Left ventricle myocardium inferior (tissue), 1 donor: ENCODE results near the gene TEKT5. TPM values are rescaled to one million over a fixed set of nuclear protein-coding genes. Genes with fewer than 3 reads are reported as not detected.
A peak's percentile ranks its signal among the peaks of the same experiment; 100 is the strongest.

Source experiments
- DNase-seq: peaks from one replicate; pipeline ENCODE4 v3.0.0-alpha.2; 2020
- H3K27ac ChIP-seq: fragments of 200-600 bp; replicated peaks from 2 replicates; pipeline ENCODE4 v1.8.0; 2021
- H3K27me3 ChIP-seq: fragments of 200-600 bp; 2 replicates; pipeline ENCODE4 v1.8.0; 2021; ENCODE audit warnings: low read depth
- H3K36me3 ChIP-seq: fragments of 200-600 bp; 2 replicates; pipeline ENCODE4 v1.8.0; 2021
- H3K4me1 ChIP-seq: fragments of 200-600 bp; 2 replicates; pipeline ENCODE4 v1.8.0; 2021
- H3K4me3 ChIP-seq: fragments of 200-600 bp; 2 replicates; pipeline ENCODE4 v1.8.0; 2021; ENCODE audit warnings: mild to moderate bottlenecking, moderate library complexity
- H3K9me3 ChIP-seq: fragments of 200-600 bp; replicated peaks from 2 replicates; pipeline ENCODE4 v1.8.0; 2021
- CTCF ChIP-seq: fragments of 200-600 bp; IDR thresholded peaks from 2 replicates; pipeline ENCODE4 v1.8.0; 2021; ENCODE audit warnings: antibody characterized with exemption, mild to moderate bottlenecking, borderline replicate concordance
- intact Hi-C: fragments of 100-400 bp; cut with micrococcal nuclease; formaldehyde crosslinking; loops from one replicate; pipeline ENCODE4 v1.11.0; 2022
- total RNA-seq: library from RNA; stranded (reverse); fragmentation: NEBNext Ultra II Directional; extraction: Animal tissue kit (Norgen Biotek cat#: 25700); gene quantifications from one replicate; pipeline ENCODE4 v1.2.1, GENCODE V29; 2021
- donor health status: DM: no; HTN: yes; CAD: no; lungs with severe emphysema.

The TEKT5 gene
- total RNA-seq, 1 donor from 2014 or later = not detected

DNA sequence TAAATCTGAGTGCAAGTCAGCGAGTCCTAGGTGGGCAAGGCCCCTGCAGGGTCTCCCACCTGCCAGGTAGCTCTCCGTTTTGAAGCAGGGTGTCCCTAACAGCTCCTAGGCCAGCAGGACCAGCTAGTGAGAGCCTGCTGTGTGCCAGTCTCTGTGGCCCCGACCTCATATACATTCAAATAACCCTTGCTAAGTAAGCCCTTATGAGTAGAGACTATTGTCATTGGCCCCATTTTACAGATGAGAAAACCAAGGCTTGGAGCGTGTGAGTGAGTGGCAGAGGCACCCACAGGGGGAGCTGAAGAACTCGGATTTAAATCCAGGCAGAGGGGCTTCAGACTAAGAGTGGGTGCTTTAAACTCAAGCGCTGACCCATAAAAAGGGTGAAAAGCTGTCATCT, 74.6 kb downstream of the TEKT5 start:
- peak overlapping the region; percentile 68 for H3K27ac ChIP-seq
- no peak overlapping the region for H3K4me3 ChIP-seq
- no peak for TF ChIP-seq CTCF
- H3K36me3 ChIP-seq = no peaks in the 10 kb centered on the region
- intact Hi-C loops = no loop called here
- no peaks in the 10 kb centered on the region for H3K27me3 ChIP-seq
- no peak for DNase-seq
- peaks cover 43% of the 10 kb centered on the region for H3K4me1 ChIP-seq
- H3K9me3 ChIP-seq = no peaks in the 10 kb centered on the region

DNA sequence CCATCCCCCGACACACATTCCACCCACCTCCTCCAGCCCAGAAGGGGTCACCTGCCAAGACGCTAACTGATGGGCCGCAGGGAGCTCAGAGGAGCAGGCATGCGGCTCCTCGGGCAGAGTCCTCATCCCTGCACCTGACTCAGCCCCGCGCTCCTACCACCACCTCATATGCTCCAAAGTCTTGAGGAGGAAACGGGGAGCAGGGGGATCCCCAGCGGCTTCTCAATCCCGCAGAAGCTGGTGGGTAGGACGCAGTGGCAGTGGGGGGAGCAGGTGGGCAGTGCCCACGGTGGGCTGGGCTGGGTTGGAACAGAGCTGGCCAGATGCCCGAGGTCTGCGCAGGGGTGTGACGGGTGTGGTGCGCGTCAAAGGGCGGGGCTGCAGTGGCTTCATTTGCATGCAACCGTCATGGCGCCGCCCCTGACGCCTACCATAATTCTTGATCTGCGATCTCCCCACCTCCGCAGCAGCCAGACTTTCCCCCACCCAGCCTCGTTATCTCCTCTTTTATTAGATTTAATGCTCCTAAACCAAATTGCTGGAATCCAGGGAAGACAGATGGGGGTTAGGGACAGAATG, 75.4 kb downstream of the TEKT5 start:
- no peaks in the 10 kb centered on the region for H3K9me3 ChIP-seq
- peaks cover 43% of the 10 kb centered on the region for H3K4me1 ChIP-seq
- H3K27me3 ChIP-seq = no peaks in the 10 kb centered on the region
- H3K27ac ChIP-seq = peak overlapping the region; percentile 68
- no peak for TF ChIP-seq CTCF
- no peaks in the 10 kb centered on the region for H3K36me3 ChIP-seq
- peak; percentile 58 for DNase-seq
- peak overlapping the region; percentile 51 for H3K4me3 ChIP-seq
- intact Hi-C loops = no loop called here

DNA sequence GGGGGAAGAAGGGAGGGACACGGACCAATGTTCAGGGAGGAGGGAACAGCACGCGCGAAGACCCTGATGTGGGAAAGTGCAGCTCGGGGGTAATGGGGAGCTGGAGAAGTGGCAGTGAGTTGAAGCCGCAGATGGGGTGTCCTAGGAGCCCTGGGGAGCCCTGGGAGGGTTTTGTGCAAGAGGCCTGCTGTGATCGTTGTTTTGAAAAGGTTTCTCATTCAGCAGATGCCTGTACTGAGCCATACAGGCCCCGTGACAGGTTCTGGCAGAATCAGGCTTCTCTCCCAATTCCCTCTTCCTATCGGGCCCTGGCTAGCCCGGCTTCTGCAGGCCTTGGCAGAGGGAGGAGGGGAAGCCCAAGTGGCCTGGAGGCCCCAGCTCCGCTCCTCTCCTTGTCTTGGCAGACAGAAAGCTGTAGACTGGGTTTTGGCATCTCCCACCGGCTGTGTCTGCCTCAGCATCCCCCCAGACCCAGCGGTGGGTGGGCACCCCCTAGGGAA, 76.0 kb downstream of the TEKT5 start:
- peak overlapping the region; percentile 51 for H3K4me3 ChIP-seq
- TF ChIP-seq CTCF = no peak
- no peaks in the 10 kb centered on the region for H3K36me3 ChIP-seq
- intact Hi-C loops = no loop called here
- no peaks in the 10 kb centered on the region for H3K9me3 ChIP-seq
- no peaks in the 10 kb centered on the region for H3K27me3 ChIP-seq
- peaks cover 43% of the 10 kb centered on the region for H3K4me1 ChIP-seq
- peak overlapping the region; percentile 68 for H3K27ac ChIP-seq
- no peak for DNase-seq

- Histone ChIP-seq H3K4me1 (peaks cover 41% of the 10 kb centered on the region), H3K27me3 (no peaks in the 10 kb centered on the region), H3K27ac (peak overlapping the region; percentile 73), H3K36me3 (no peaks in the 10 kb centered on the region), H3K4me3 (no peak overlapping the region), H3K9me3 (no peaks in the 10 kb centered on the region)
- intact Hi-C loops = no loop called here
- no peak for DNase-seq
- no peak for TF ChIP-seq CTCF
Measured at GRCh38 chr16:10617662-10618420, 76.9 kb downstream of the TEKT5 start.

DNA sequence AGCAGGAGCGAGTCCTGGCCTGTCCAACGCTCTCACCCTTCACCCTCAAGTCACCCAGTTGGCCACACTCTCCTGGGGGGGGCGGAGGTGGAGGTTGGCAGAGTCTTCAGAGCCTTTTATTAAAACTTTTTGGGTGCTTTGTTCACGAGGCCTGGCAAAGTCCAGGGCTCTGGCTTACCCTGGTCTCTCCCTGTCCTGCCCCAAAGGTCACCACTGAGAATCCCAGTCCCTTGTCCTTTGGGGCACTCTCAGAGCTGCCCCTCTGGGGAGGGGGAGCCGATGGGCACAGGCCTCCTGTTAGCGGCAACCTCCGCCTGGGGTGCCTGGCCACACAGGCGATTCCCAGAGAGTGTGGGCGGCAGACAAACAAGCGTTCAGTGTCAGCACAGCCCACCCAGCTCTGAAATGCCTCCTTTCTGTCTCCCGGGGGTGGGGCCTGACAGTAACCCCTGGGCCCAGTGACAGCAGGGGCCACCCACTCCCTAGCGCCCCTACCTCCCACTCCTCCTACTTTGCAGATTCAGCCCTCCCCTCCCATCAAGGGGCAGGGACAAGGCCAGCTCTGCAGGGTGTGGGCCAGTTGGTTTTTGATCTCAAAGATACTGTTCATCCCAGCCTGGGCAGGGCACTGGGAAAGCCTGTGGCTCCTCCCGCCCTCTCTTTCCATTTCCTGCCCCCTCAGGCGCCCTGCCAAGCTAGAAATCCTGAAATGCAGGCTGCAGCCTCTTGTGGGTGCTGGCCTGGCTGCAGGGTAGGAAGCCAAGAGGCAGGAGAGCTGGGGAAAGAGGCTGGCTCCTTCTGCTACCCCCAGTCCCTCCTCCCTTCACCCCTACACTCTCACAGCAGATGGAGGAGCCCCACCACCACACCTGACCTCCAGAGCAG, 77.7 kb downstream of the TEKT5 start:
- Histone ChIP-seq H3K27me3 (no peaks in the 10 kb centered on the region), H3K27ac (peak overlapping the region; percentile 73), H3K4me1 (peaks cover 37% of the 10 kb centered on the region), H3K36me3 (no peaks in the 10 kb centered on the region), H3K9me3 (no peaks in the 10 kb centered on the region), H3K4me3 (peak overlapping the region; percentile 15)
- DNase-seq = peak; percentile 74
- intact Hi-C loops = no loop called here
- peak; percentile 46 for TF ChIP-seq CTCF
